H54 (cell line): ENCODE data around the gene KCNK5.

Experiments used
- DNase-seq: peaks from one replicate; pipeline ENCODE4 v3.0.0; 2011; ENCODE audit warnings: low spot score, mixed read lengths; ENCODE audit not compliant: insufficient read length
- FAIRE-seq: peaks from 3 replicates; lab custom pipeline; 2011; peaks lifted over from hg19 to GRCh38; lab: Jason Lieb, UNC
- POLR2A ChIP-seq: IDR thresholded peaks from 2 replicates; pipeline ENCODE4 v1.6.1; 2011; ENCODE audit warnings: low read depth, mild to moderate bottlenecking, low read length

Gene KCNK5

DNA sequence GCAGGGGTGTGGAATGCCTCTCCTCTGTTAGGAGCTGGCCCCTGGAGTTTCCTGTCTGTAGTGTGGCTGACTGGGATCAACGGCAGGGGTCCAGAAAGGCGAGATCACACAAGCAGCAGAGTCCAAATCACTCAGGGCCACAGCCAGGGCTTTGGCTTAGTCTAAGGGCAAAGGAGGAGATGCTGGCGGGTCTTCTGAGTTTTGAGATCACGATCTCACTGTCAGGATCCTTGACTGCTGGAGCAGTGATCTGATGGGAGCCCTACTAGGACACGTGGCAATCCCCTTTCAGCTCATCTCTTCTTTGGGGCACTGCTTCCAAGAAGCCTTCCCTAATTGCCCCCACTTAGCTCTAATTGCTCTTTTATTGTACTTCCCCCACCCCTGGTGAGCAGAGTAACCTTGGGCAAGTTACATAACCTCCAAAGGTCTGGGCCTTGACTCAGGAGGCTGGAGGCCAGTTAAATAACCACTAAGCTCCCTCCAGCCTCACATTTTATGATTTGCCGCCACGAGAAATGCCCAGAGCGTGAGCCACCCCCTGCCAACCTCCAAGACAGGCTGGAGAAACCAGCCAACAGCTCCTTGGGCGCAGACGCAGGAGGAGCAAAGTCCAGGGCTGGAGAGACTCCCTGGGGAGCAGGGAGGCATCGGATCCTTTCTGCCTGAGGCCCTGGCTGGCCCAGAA is 12.0 kb downstream of the KCNK5 start:
- no peak for TF ChIP-seq POLR2A
- DNase-seq, result no peak

DNA sequence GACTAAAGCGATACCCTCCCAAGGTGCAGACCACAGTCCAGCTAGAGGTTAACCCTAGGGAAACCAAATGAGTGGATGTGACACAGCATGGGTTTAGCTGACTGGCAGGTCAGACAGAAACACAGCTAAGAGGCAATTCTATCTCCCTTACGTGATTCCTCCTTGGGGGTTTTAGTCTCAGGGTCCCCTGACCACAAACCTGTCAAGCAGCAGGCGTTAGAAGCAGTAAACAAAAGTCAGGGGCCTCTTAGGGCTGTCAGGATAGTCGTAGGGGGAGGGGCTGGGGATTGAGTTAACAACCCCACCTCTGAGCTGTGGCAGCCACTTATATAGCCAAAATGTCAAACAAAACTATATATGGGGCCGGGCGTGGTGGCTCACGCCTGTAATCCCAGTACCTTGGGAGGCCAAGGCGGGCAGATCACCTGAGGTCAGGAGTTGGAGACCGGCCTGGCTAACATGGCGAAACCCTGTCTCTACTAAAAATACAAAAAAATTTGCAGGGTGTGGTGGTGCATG is 13.6 kb downstream of the KCNK5 start:
- no peak for TF ChIP-seq POLR2A
- no peak for DNase-seq
- FAIRE-seq, result no peak

More for the DNA sequence above, 12.0 kb downstream of the KCNK5 start:
- no peak for FAIRE-seq

DNA sequence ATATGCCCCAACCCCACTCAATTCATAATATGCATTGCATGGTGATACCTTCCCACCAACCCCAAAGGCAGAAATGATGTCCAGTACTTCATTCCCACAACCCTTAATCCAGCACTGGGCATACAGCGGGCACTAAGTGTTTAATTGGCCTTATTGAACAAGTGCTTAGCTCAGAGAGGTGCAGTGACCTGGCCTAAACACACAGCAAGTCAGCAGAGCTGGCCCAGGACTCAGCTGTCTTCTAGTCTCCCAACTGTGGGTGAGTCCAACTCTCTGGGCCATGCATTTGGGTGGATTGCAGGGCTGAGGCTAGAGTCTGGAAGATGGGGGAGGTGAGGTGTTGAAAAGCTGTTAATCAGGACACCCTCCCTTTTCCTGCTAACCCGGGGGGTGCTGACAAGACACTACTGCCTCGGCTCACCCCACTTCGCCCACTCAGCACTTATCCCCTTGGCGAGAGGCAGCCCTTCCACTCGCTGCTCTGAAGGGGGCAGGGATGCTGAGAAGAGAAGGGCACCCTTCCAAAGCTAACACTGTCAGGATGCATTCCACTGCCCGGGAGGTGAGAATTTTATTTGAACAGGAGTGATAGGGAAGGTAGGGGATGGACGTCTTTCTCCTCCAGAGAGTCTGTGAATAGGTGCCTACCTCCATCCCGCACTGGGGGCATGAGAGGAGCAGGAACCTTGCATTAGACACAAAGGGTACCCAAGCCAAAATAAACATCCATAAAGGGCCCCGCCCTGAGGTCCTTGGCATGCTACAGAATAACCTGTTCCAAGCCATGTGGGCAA is 14.2 kb downstream of the KCNK5 start:
- DNase-seq (no peak), FAIRE-seq (no peak)
- TF ChIP-seq POLR2A, result no peak

DNA sequence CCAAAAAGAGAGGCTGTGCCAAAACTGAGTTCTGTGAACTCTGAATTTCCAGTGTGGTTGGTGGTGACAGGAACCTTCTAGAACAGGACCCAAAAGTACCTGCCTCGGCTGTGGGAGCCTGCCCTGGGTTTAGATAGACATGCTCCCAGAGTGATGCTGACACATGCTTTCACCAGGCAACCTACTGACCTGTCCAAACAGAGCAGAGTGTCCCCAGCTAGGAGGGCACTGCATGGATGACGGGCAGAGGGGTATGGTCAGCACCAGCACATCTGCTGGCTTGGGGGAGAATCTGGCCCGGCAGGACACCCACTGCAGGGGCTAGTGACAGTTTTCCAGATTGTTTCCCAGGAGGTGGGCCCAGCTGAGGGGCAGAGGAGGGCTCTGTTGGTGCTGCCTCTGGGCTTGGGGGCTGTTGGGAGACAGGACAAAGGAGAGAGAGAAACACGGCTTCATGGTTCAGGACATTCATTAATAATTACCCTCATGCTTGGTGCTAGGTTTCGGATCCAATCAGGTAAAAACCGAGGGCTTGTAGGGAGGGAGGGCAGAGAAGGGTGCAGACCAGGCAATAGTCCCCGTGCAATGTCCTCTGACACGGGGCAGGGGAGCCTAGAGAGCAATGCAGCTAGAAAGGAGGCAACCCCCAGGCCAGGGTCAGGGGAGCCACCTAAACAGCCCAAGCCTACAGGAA is 15.0 kb downstream of the KCNK5 start:
- TF ChIP-seq POLR2A, result no peak
- FAIRE-seq (no peak), DNase-seq (no peak)

DNA sequence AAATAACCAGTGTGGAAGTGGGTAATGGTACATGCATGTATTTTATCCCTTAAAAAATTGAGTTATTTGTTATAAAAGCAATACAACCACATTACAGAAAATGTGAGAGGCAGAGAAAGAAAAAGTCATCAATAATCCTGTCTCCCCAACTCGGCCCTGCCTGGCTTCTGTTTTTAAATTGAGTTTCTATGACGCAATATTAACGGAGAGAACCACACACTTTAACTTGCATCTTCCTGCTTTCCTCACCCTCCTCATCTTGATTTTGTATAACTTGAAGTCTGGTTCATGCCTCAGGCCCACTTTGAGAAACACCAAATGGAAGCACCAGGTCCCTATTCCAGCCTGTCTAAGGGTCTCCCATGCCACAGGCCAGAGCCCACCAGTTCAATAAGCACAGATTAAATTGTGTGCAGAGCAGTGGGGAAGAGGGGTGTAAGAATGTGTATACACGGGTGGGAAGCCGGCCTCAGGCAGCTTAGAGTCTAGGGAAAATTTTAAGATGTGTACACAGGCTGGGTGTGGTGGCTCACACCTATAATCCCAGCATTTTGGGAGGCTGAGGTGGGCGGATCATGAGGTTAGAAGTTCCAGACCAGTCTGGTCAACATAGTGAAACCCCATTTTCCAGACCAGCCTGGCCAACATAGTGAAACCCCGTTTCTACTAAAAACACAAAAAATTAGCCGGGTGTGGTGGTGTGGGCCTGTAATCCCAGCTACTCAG is 15.9 kb downstream of the KCNK5 start:
- FAIRE-seq (no peak), DNase-seq (no peak)
- TF ChIP-seq POLR2A, result no peak

DNA sequence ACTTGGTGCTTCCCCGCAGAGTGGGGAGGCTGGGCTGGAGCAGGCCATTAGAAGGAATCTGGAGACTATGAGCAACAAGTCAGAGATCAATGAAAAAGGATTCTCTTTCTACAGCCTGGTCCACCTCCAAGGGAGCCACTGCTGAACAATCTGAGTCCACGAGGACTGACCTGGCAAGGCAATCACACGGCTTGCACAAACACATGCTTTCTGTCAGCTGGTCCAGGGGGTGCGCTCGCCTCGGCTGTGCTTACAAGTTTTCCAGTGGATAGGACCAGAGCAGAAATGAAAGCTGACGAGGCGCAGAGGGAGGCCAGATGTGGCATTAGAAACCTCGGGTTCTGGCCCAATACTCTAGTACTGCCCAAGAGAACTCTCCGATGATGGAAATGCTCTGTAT is 18.1 kb downstream of the KCNK5 start:
- no peak for TF ChIP-seq POLR2A
- DNase-seq (no peak), FAIRE-seq (no peak)

DNA sequence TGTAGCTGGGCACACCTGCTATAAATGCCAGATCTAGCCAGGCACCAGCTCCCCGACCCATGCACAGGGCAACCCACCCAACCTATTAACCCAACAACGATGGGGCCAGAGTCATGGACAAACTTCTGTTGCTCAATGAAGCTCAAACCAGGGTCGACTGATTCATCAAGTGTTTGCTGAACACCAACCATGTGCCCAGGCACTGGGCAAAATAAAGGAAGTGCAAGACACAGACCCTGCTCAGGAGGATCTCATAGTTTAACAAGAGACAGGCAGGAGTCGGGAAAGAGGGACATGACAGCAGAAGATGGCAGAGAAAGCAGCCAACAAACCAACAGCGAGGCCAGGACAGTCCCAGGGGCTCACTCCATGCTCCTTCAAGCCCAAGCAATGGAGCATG is 18.8 kb downstream of the KCNK5 start:
- no peak for TF ChIP-seq POLR2A
- FAIRE-seq, result no peak
- DNase-seq, result no peak

DNA sequence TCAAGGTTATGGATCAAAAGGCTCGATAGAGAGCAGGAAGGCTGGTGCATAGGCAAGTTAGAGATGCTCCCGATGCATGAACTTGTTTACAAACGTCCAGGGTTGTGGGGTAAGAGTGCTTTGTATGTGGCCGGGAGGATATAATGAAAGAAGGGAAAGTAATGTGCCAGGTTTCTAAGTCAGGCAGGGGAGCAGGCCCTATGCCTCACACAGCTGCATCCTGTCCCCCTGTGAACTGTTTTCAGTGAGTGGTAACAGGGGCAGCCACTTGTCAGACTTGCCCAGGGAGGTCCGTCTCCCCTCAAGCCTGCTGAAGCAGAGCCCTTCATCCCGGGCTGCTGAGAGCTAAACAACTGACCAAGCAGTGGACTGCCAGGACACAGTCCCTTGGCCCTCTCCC is 19.4 kb downstream of the KCNK5 start:
- DNase-seq (no peak), FAIRE-seq (no peak)
- no peak for TF ChIP-seq POLR2A

DNA sequence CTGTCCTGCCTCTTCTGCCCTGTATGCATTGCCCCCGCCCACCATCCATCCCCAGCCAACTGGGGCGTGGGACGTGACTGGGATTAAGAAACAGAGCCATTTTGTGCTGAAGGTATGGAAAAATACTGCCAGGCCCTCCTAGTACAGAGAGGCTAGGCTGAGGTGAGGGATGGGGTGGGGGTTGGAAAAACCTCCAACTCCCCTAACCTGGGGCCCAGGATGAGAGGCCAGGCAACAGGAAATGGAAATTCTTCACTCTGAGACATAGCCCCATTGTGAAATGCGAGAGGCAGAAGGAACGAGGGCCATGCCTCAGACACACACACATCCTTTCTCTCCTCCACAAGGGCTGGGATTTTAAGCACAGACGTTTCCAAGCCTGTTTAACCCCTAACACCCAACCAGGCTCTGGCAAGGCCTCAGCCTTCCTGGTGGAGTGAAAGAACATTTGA is 19.9 kb downstream of the KCNK5 start:
- FAIRE-seq (no peak), DNase-seq (no peak)
- TF ChIP-seq POLR2A, result no peak

DNA sequence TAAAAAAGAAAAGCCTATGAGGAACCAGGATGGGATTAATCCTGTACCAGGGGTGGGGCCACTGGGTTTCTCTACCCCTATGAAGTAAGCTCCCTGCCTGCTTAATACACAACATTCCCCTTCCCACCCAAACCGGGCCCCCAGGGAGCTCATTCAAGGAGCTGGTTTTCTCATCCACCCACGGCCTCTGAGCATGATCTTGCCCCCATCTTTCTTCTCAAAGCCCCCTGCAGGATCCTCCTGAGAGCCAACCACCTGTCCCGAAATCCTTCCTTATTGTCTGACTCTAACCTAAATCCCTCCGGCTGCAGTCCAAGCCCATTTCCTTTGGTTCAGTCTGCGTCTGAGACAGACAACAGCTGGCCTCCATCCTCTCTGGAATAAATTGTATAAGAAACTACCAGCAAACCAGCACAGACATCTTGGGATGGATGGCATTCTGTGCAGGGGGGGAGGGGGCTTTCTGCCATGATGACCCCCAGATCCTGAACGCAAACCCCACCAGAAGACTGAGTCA is 21.0 kb downstream of the KCNK5 start:
- DNase-seq (no peak), FAIRE-seq (no peak)
- TF ChIP-seq POLR2A, result no peak

DNA sequence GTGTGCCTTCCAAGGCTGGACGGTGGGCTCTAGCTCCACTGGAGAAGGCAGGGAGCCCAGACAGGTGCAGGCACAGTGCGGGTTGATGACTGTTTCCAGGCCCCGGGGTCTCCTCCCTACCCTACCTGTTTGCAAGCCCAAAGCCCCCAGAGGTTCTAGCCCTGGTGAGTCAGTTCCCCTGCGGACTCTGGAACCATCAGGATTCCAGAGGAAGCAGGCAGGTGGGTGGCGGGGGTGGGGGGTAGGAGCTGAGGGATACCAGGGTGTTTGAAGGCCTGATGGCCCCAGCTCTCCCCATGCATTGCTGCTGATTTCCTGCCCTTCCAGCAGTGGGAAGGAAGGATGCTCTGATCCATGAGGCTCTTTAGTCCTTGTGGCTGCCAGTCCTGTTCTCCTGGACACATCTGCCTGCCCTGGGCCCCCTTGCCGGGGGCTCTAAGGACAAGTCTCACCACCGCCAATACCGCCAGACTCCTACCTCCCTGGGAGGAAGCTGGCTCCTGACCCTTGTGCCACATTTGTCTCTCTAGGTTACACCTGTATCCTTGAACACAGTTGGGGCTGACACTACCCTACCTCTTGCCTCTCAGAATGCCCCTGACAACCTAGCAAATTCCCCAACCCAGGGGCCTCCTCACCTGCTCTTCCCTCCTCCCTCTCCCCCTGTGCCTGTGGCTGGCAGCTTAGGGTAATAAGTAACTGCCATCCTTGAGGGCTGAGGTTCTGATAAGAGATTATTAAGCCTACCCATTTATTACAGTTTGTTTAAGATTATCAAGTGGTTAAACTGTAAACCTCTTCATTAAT is 21.7 kb downstream of the KCNK5 start:
- DNase-seq, result no peak
- TF ChIP-seq POLR2A, result no peak
- FAIRE-seq, result no peak

DNA sequence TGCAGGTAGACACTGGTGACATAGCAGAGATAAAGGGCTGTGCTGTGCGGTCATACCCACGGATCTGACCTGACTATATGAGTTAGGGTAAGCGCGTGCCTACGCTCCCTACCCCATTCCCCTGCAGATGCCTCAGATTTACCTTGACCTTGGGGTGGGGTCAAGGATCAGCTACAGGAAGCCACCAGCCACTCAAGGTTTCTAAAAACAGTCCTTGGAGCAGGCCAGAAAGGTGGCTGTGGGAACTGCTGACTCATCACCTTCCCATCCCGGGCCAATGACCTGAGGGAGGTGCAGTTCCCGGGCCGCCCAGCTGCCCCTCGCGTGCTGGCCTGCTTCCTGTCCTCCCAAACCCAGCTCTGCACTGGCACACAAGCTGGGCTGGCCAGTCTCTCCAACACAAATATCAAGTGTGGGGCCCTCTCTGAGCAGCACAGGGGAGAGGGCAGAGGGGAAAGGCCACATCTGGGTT is 23.0 kb downstream of the KCNK5 start:
- no peak for TF ChIP-seq POLR2A
- FAIRE-seq (no peak), DNase-seq (no peak)

DNA sequence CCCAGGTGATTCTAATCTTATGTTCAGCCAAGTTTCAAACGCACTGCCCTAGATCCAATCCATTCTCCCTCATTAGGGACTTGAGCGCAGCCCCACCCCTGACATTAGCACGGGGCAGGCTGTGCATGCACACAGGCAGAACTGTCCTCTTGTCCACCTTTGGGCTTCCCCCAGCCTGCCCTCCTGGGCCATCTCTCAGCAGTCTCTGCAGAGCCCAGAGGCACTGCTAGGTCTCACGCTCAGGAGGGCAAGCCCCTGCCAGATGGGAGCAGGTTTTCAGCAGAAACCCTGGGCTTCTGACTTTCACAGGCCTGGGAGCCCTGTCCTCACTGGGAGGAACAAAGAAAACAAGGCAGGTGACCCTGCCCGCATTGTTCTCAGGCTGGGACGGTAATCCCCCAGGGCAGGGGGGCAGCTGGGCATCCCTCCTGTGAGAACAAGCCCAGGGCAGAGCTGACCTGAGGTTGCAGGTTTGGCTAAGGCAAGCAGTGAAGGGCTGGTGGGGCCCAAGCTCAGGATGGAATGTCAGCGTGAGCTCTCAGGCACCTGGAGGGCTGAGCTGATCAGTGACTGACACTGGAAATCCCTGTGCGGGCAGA is 24.5 kb downstream of the KCNK5 start:
- no peak for TF ChIP-seq POLR2A
- no peak for FAIRE-seq
- no peak for DNase-seq
